IMR-90 (cell line): ENCODE results near the gene PPP1R15A. TPM values are rescaled to one million over a fixed set of nuclear protein-coding genes. Genes with fewer than 3 reads are reported as not detected.

ENCODE experiments used
- ATAC-seq: fragments of 200-7000 bp; cut with Tn5 transposase; 2 replicates; pipeline ENCODE4 v1.9.1; 2020; ENCODE audit warnings: low read depth, mild to moderate bottlenecking, moderate library complexity
- BruUV-seq: library from RNA; stranded (reverse); fragments of 400-500 nt; replicated peaks from 2 replicates; lab custom pipeline; 2021; lab: Mats Ljungman, UMichigan
- CTCF ChIA-PET: fragments of 300-600 bp; formaldehyde crosslinking; extraction: SDS; loops from one replicate; lab custom pipeline; 2021; ENCODE audit warnings: antibody characterized with exemption; lab: Yijun Ruan, JAX
- POLR2A ChIA-PET: fragments of 300-600 bp; sonication (Branson Sonifier 250); formaldehyde crosslinking; loops from one replicate; lab custom pipeline; 2022; ENCODE audit warnings: antibody characterized with exemption; ENCODE audit not compliant: unreplicated experiment; lab: Charles Lee
- DNase-seq: peaks from one replicate; pipeline ENCODE4 v3.0.0; 2013
- H2AFZ ChIP-seq: replicated peaks from 2 replicates; pipeline ENCODE3; 2013; ENCODE audit warnings: low read length, mild to moderate bottlenecking; ENCODE audit not compliant: poor library complexity
- H2AK5ac ChIP-seq: 2 replicates; pipeline ENCODE4 v1.6.1; 2013; ENCODE audit warnings: low read depth, low read length, inconsistent platforms
- H2AK9ac ChIP-seq: replicated peaks from 2 replicates; pipeline ENCODE3; 2013; ENCODE audit warnings: mild to moderate bottlenecking, low read depth, low read length, moderate library complexity; ENCODE audit not compliant: poor library complexity
- H2BK120ac ChIP-seq: 2 replicates; pipeline ENCODE4 v1.6.1; 2013; ENCODE audit warnings: low read depth, low read length, inconsistent platforms
- H2BK15ac ChIP-seq: 3 replicates; pipeline ENCODE4 v1.6.1; 2013; ENCODE audit warnings: low read depth, low read length, inconsistent platforms
- H2BK20ac ChIP-seq: 2 replicates; pipeline ENCODE4 v1.6.1; 2013; ENCODE audit warnings: low read depth, mild to moderate bottlenecking, inconsistent platforms, low read length, moderate library complexity
- H2BK5ac ChIP-seq: 2 replicates; pipeline ENCODE4 v1.6.1; 2013; ENCODE audit warnings: mild to moderate bottlenecking, low read depth, low read length, inconsistent platforms; ENCODE audit not compliant: poor library complexity, severe bottlenecking
- H3K14ac ChIP-seq: replicated peaks from 2 replicates; pipeline ENCODE4 v1.6.1; 2013; ENCODE audit warnings: low read depth, low read length, inconsistent platforms
- H3K18ac ChIP-seq: 2 replicates; pipeline ENCODE4 v1.6.1; 2013; ENCODE audit warnings: low read depth, low read length, control low read depth
- H3K23ac ChIP-seq: 2 replicates; pipeline ENCODE4 v1.6.1; 2013; ENCODE audit warnings: low read depth, low read length, inconsistent platforms
- H3K27ac ChIP-seq: 2 replicates; pipeline ENCODE4 v1.5.1; 2013; ENCODE audit warnings: mild to moderate bottlenecking, control low read depth, low read length; ENCODE audit not compliant: insufficient read depth
- H3K27me3 ChIP-seq: 2 replicates; pipeline ENCODE4 v1.6.1; 2013; ENCODE audit warnings: low read length; ENCODE audit not compliant: control insufficient read depth, insufficient read depth
- H3K36me3 ChIP-seq: 2 replicates; pipeline ENCODE4 v1.6.1; 2013; ENCODE audit warnings: low read length, mixed read lengths; ENCODE audit not compliant: control insufficient read depth, insufficient read depth
- H3K4ac ChIP-seq: 2 replicates; pipeline ENCODE4 v1.6.1; 2013; ENCODE audit warnings: low read depth, low read length, inconsistent platforms
- H3K4me1 ChIP-seq: 2 replicates; pipeline ENCODE4 v1.6.1; 2013; ENCODE audit warnings: low read length, mixed read lengths; ENCODE audit not compliant: control insufficient read depth, insufficient read depth
- H3K4me2 ChIP-seq: 2 replicates; pipeline ENCODE4 v1.6.1; 2013; ENCODE audit warnings: low read depth, mild to moderate bottlenecking, control low read depth, low read length, moderate library complexity
- H3K4me3 ChIP-seq: 2 replicates; pipeline ENCODE4 v1.5.1; 2013; ENCODE audit warnings: low read depth, mild to moderate bottlenecking, control low read depth, low read length, moderate library complexity; ENCODE audit not compliant: insufficient read depth
- H3K56ac ChIP-seq: 2 replicates; pipeline ENCODE4 v1.6.1; 2013; ENCODE audit warnings: low read length, inconsistent platforms; ENCODE audit not compliant: insufficient read depth; ENCODE audit errors: extremely low read depth
- H3K79me1 ChIP-seq, 2 experiments: 2 replicates each; pipeline ENCODE4 v1.6.1; 2013; ENCODE audit warnings: low read length in 2 of 2, inconsistent platforms in 1 of 2, low read depth in 1 of 2
- H3K9ac ChIP-seq: 2 replicates; pipeline ENCODE4 v1.6.1; 2013; ENCODE audit warnings: low read depth, low read length, control low read depth
- H3K9me1 ChIP-seq: 2 replicates; pipeline ENCODE4 v1.6.1; 2013; ENCODE audit warnings: low read length, inconsistent platforms; ENCODE audit not compliant: insufficient read depth
- H3K9me3 ChIP-seq: 2 replicates; pipeline ENCODE4 v1.6.1; 2013; ENCODE audit warnings: low read length; ENCODE audit not compliant: control insufficient read depth, insufficient read depth
- H4K20me1 ChIP-seq: 2 replicates; pipeline ENCODE4 v1.6.1; 2013; ENCODE audit warnings: low read length, inconsistent platforms; ENCODE audit not compliant: insufficient read depth
- H4K5ac ChIP-seq: 2 replicates; pipeline ENCODE4 v1.6.1; 2013; ENCODE audit warnings: mild to moderate bottlenecking, low read depth, low read length, control low read depth
- H4K8ac ChIP-seq, 2 experiments: 2 replicates each; pipeline ENCODE4 v1.6.1; 2013; ENCODE audit warnings: low read depth in 2 of 2, low read length in 2 of 2, control low read depth in 1 of 2, inconsistent platforms in 1 of 2
- H4K91ac ChIP-seq: 2 replicates; pipeline ENCODE4 v1.6.1; 2013; ENCODE audit warnings: low read depth, low read length, inconsistent platforms; ENCODE audit not compliant: insufficient read depth
- CEBPB ChIP-seq: IDR thresholded peaks from 2 replicates; pipeline ENCODE4 v1.6.1; 2012; ENCODE audit warnings: low read depth, low read length, improper control_type of control experiment
- CHD1 ChIP-seq: IDR thresholded peaks from 2 replicates; pipeline ENCODE4 v1.6.1; 2012; ENCODE audit warnings: low read depth, low read length, improper control_type of control experiment
- CTCF ChIP-seq: conservative IDR thresholded peaks from 2 replicates; pipeline ENCODE4 v1.5.1; 2012; ENCODE audit warnings: mild to moderate bottlenecking, low read depth, low read length, improper control_type of control experiment
- ELK1 ChIP-seq: fragments of 150-350 bp; IDR thresholded peaks from 2 replicates; pipeline ENCODE4 v1.6.1; 2016; ENCODE audit warnings: low read depth, mild to moderate bottlenecking, low read length, moderate library complexity, borderline replicate concordance
- FOS ChIP-seq: fragments of 150-350 bp; IDR thresholded peaks from 2 replicates; pipeline ENCODE4 v1.6.1; 2016; ENCODE audit warnings: low read depth, low read length
- MAFK ChIP-seq: IDR thresholded peaks from 2 replicates; pipeline ENCODE4 v1.6.1; 2012; ENCODE audit warnings: low read depth, low read length, improper control_type of control experiment
- MAZ ChIP-seq: IDR thresholded peaks from 2 replicates; pipeline ENCODE4 v1.6.1; 2012; ENCODE audit warnings: low read depth, mild to moderate bottlenecking, low read length, improper control_type of control experiment, moderate library complexity, borderline replicate concordance
- MXI1 ChIP-seq: IDR thresholded peaks from 2 replicates; pipeline ENCODE4 v1.6.1; 2012; ENCODE audit warnings: low read depth, mild to moderate bottlenecking, low read length, moderate library complexity, borderline replicate concordance
- NFE2L2 ChIP-seq: fragments of 150-350 bp; IDR thresholded peaks from 2 replicates; pipeline ENCODE4 v1.6.1; 2016; ENCODE audit warnings: low read depth, mild to moderate bottlenecking, low read length
- POLR2A ChIP-seq: IDR thresholded peaks from 2 replicates; pipeline ENCODE4 v1.6.1; 2012; ENCODE audit warnings: mild to moderate bottlenecking, low read depth, low read length
- RCOR1 ChIP-seq: IDR thresholded peaks from 2 replicates; pipeline ENCODE4 v1.6.1; 2012; ENCODE audit warnings: mild to moderate bottlenecking, low read length, improper control_type of control experiment; ENCODE audit not compliant: insufficient replicate concordance
- RFX5 ChIP-seq: IDR thresholded peaks from 2 replicates; pipeline ENCODE4 v1.8.0; 2012; ENCODE audit warnings: low read depth, mild to moderate bottlenecking, low read length, moderate library complexity
- SMC3 ChIP-seq: fragments of 150-350 bp; IDR thresholded peaks from 2 replicates; pipeline ENCODE4 v1.6.1; 2016; ENCODE audit warnings: low read depth, mild to moderate bottlenecking, antibody characterized with exemption, low read length, moderate library complexity
- WGBS, 2 experiments: methylation state at CpG; one replicate each; pipeline versions ENCODE4 v1.1.5 to v1.1.7; 2013; ENCODE audit warnings: missing lambda C conversion rate in 2 of 2; ENCODE audit not compliant: insufficient read length in 1 of 2; ENCODE audit errors: extremely low coverage in 2 of 2; 5-methylcytosine and 5-hydroxymethylcytosine counted together
- dilution Hi-C: fragments of 300-500 bp; cut with HindIII; formaldehyde crosslinking; loops from one replicate; pipeline ENCODE4 v1.14.3; 2018; ENCODE audit warnings: low sequenced_read_pairs; ENCODE audit not compliant: unreplicated experiment
- in situ Hi-C: fragments of 300-500 bp; cut with MboI; formaldehyde crosslinking; loops from 3 replicates; pipeline ENCODE4 v1.14.3; 2019; ENCODE audit warnings: low sequenced_read_pairs, inconsistent platforms, mixed read lengths
- intact Hi-C: fragments of 100-400 bp; cut with micrococcal nuclease; formaldehyde crosslinking; loops from 2 replicates; pipeline ENCODE4 v1.10.0; 2022
- polyA plus RNA-seq, 3 experiments: library from polyadenylated mRNA; depleted of rRNA; stranded (reverse); fragments of >200 nt; gene quantifications; 2 replicates each; pipeline ENCODE4 v1.2.3, GENCODE V29; 2012; ENCODE audit warnings: low replicate concordance in 1 of 3
- total RNA-seq: library from RNA; depleted of rRNA; stranded (reverse); fragments of >200 nt; gene quantifications from 2 replicates; pipeline ENCODE4 v1.2.3, GENCODE V29; 2012

The PPP1R15A gene
- total and polyA plus RNA-seq, 2 of the 4 experiments (the other 2 are of a cell fraction) = 26.7 to 87.7 TPM

GRCh38 chr19:48900477-48901406 is 28.5 kb downstream of the PPP1R15A start:
- Histone ChIP-seq H3K9me3 (no peaks in the 10 kb centered on the region), H3K79me1 (peaks cover 20 to 48% of the 10 kb centered on the region in 2 experiments), H3K4ac (peak overlapping the region; percentile 85), H3K14ac (peak overlapping the region; percentile 69), H2AK9ac (peak overlapping the region; percentile 94), H3K4me1 (peaks cover 2% of the 10 kb centered on the region; the same call in 1 of the 2 replicates), H2AFZ (peak overlapping the region; percentile 91), H2AK5ac (peak overlapping the region; percentile 55; the same call in 1 of the 2 replicates), H3K36me3 (peaks cover 18% of the 10 kb centered on the region), H3K9me1 (peaks cover 12% of the 10 kb centered on the region), H3K4me3 (peak overlapping the region; percentile 79), H4K20me1 (peaks cover 2% of the 10 kb centered on the region; the same call in 1 of the 2 replicates), H4K91ac (peak overlapping the region; percentile 43), H2BK15ac (no peak overlapping the region), H3K4me2 (peak overlapping the region; percentile 96), H2BK5ac (peak overlapping the region; percentile 38), H4K5ac (peak overlapping the region; percentile 15; the same call in 1 of the 2 replicates), H3K27me3 (no peaks in the 10 kb centered on the region), H3K23ac (peak overlapping the region; percentile 62; the same call in 1 of the 2 replicates), H3K27ac (peak overlapping the region; percentile 56), H2BK20ac (no peak overlapping the region), H4K8ac (peak overlapping the region; percentile 5 to 54; a peak in 3 of 4 replicates), H2BK120ac (no peak overlapping the region), H3K9ac (peak overlapping the region; percentile 71), H3K56ac (no peak overlapping the region; the same call in 1 of the 2 replicates), H3K18ac (no peak overlapping the region)
- intact Hi-C loops (loop anchor here (2.0 kb wide), 1 partner anchor 54 kb away; the partner anchor contains the start of gene BAX), dilution Hi-C loops (no loop called here), in situ Hi-C loops (no loop called here)
- ATAC-seq = peak; percentile 2; the same call in 1 of the 2 replicates
- 13% methylated on average over 14 of the region's 24 CpGs; no CpG with 5 or more reads in 1 of the 2 experiments for WGBS, 2 experiments
- CTCF ChIA-PET = interaction anchor here (0.6 to 1.0 kb wide), 2 partner anchors 51 to 117 kb away, joined by 3 to 4 read pairs; no protein-coding TSS in a partner anchor
- DNase-seq = peak; percentile 35
- TF ChIP-seq CHD1 (no peak), RCOR1 (no peak), NFE2L2 (no peak), ELK1 (no peak), MXI1 (no peak), MAFK (no peak), POLR2A (no peak), CEBPB (no peak), CTCF (no peak), MAZ (no peak), FOS (no peak), SMC3 (no peak; the same call in 1 of the 2 replicates), RFX5 (no peak)
- POLR2A ChIA-PET = interaction anchor here (0.6 to 1.4 kb wide), 3 partner anchors 21 to 63 kb away, joined by 3 to 5 read pairs (median 5); no protein-coding TSS in a partner anchor
- BruUV-seq = TSS peak; percentile 70
